ENCODE measurements around the gene RUNX1.

- no peak for TF ChIP-seq CTCF (IDR thresholded peaks at IDR 0.05)
- no peak for TF ChIP-seq EZH2 (IDR thresholded peaks at IDR 0.05; ENCODE audit: borderline replicate concordance, insufficient read depth, low read depth, low read length, poor library complexity, severe bottlenecking)
These were observed 100.9 kb downstream of the RUNX1 start for GRCh38 chr21:34948157-34948556.

Measured in B cell (primary cell).